ENCODE data around the gene NFE2L3. TPM values are rescaled to one million over a fixed set of nuclear protein-coding genes. Genes with fewer than 3 reads are reported as not detected.

Gene NFE2L3
- total RNA-seq, 1 donor from 2014 or later, result 42.1 TPM

DNA sequence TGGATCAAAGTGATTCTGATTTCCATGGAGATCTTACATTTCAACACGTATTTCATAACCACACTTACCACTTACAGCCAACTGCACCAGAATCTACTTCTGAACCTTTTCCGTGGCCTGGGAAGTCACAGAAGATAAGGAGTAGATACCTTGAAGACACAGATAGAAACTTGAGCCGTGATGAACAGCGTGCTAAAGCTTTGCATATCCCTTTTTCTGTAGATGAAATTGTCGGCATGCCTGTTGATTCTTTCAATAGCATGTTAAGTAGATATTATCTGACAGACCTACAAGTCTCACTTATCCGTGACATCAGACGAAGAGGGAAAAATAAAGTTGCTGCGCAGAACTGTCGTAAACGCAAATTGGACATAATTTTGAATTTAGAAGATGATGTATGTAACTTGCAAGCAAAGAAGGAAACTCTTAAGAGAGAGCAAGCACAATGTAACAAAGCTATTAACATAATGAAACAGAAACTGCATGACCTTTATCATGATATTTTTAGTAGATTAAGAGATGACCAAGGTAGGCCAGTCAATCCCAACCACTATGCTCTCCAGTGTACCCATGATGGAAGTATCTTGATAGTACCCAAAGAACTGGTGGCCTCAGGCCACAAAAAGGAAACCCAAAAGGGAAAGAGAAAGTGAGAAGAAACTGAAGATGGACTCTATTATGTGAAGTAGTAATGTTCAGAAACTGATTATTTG, 33.3 kb downstream of the NFE2L3 start:
- H3K9me3 Mint-ChIP-seq (ENCODE audit: unreplicated experiment), result peaks cover 8% of the 10 kb centered on the region
- H3K27ac Mint-ChIP-seq (ENCODE audit: unreplicated experiment), result peak overlapping the region; percentile 21
- H3K27me3 Mint-ChIP-seq (ENCODE audit: unreplicated experiment), result peaks cover 4% of the 10 kb centered on the region
- H3K4me1 Mint-ChIP-seq (ENCODE audit: low read depth, unreplicated experiment), result peaks cover 5% of the 10 kb centered on the region
- TF ChIP-seq, protein P1, sequence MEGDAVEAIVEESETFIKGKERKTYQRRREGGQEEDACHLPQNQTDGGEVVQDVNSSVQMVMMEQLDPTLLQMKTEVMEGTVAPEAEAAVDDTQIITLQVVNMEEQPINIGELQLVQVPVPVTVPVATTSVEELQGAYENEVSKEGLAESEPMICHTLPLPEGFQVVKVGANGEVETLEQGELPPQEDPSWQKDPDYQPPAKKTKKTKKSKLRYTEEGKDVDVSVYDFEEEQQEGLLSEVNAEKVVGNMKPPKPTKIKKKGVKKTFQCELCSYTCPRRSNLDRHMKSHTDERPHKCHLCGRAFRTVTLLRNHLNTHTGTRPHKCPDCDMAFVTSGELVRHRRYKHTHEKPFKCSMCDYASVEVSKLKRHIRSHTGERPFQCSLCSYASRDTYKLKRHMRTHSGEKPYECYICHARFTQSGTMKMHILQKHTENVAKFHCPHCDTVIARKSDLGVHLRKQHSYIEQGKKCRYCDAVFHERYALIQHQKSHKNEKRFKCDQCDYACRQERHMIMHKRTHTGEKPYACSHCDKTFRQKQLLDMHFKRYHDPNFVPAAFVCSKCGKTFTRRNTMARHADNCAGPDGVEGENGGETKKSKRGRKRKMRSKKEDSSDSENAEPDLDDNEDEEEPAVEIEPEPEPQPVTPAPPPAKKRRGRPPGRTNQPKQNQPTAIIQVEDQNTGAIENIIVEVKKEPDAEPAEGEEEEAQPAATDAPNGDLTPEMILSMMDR (IDR thresholded peaks at IDR 0.05; ENCODE audit: partially characterized antibody, unreplicated experiment), result no peak
- no peak for DNase-seq
- H3K4me3 Mint-ChIP-seq (ENCODE audit: unreplicated experiment), result no peak overlapping the region
- H3K36me3 Mint-ChIP-seq (ENCODE audit: unreplicated experiment), result no peaks in the 10 kb centered on the region

DNA sequence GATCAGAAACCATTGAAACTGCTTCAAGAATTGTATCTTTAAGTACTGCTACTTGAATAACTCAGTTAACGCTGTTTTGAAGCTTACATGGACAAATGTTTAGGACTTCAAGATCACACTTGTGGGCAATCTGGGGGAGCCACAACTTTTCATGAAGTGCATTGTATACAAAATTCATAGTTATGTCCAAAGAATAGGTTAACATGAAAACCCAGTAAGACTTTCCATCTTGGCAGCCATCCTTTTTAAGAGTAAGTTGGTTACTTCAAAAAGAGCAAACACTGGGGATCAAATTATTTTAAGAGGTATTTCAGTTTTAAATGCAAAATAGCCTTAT, 33.8 kb downstream of the NFE2L3 start:
- Mint-ChIP-seq H3K9me3 (ENCODE audit: unreplicated experiment) (peaks cover 6% of the 10 kb centered on the region), H3K27ac (ENCODE audit: unreplicated experiment) (no peak overlapping the region), H3K36me3 (ENCODE audit: unreplicated experiment) (no peaks in the 10 kb centered on the region), H3K4me1 (ENCODE audit: low read depth, unreplicated experiment) (peaks cover 5% of the 10 kb centered on the region), H3K27me3 (ENCODE audit: unreplicated experiment) (peaks cover 5% of the 10 kb centered on the region), H3K4me3 (ENCODE audit: unreplicated experiment) (no peak overlapping the region)
- TF ChIP-seq, protein P1 (IDR thresholded peaks at IDR 0.05; ENCODE audit: partially characterized antibody, unreplicated experiment), result no peak
- DNase-seq, result no peak

DNA sequence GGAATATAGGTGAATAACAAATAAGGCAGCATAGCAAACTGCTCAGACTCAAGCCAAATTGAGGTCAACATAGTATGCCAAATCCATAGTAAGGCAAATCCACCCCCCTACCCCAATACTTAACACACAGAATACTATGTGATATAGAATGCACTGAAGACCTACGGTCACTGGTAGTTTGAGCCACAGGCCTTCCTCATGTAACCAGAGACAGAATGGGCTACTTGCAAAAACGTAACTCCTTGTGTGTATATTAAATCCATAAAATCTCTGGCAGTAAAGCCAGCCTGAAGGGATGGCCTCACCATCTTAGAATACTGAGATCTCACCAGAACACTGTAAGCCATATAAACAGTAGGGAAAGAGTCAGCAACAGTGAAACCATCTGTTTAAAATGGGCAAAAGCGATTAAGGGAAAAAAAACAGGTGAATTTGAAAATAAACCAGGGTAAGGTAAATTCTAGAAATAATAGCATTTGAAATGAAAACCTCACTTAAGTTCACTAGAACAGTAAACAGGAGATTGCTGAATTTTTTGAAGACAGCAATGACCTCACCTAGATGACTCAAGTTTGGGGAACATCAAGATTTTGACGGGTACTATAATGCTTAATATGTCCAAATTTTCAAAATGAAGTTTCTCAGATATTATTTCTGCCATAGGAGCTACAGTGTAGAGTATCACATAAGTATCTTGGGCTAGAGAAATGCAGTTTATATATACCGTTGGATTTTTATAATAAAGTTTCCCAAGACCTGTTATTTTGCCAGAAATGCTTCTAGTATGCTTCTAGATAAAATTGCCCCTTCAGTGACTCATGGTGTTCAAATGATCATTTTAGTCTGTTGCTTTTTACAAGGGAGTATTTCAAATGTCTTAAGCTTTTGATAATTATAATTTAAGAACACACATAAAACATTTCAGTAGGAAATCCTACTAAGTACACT, 34.6 kb downstream of the NFE2L3 start:
- Mint-ChIP-seq H3K27ac (ENCODE audit: unreplicated experiment) (no peak overlapping the region), H3K4me1 (ENCODE audit: low read depth, unreplicated experiment) (peaks cover 3% of the 10 kb centered on the region), H3K4me3 (ENCODE audit: unreplicated experiment) (no peak overlapping the region), H3K9me3 (ENCODE audit: unreplicated experiment) (peaks cover 6% of the 10 kb centered on the region), H3K36me3 (ENCODE audit: unreplicated experiment) (no peaks in the 10 kb centered on the region), H3K27me3 (ENCODE audit: unreplicated experiment) (peaks cover 6% of the 10 kb centered on the region)
- DNase-seq, result no peak
- TF ChIP-seq, protein P1 (IDR thresholded peaks at IDR 0.05; ENCODE audit: partially characterized antibody, unreplicated experiment), result no peak

DNA sequence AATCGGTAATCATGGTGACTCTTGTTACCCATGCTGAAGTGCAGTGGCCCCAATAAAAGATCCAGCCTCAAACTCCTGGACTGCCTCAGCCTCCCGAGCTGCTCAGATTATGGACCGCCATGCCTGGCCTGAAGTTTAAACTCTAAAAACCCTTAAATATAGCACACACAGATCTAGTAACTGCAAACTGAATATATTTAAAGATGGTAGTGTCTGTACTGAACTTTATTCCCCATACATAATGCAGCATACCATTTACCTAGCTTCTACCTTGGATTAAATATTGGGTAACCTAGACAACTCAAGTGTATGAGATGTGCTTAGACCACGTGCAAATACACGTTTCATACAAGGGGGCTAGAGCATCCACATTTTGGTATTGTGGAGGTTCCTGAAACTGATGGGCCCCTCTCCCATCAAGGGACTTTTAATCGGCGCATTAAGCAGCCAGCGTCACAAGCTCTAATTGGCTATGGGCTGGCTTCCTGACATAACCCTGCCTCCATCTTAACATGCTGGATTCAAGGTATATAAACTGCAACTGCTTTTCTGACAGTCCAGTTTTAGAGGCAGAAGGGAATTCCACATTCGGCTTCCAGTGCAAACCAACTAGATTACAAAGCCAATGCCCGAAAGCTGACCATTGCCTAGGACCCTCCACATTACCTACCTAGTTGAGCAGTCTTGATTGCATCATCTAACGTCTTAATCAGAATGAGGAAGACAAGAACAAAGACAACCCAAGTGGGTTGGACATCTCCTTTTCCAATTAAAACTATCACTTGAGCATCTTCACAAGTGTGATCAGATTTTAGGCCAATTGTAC, 35.6 kb downstream of the NFE2L3 start:
- Mint-ChIP-seq H3K36me3 (ENCODE audit: unreplicated experiment) (peaks cover 5% of the 10 kb centered on the region), H3K27me3 (ENCODE audit: unreplicated experiment) (peaks cover 4% of the 10 kb centered on the region)
- no peak for DNase-seq

More for the DNA sequence above, 35.6 kb downstream of the NFE2L3 start:
- TF ChIP-seq, protein P1 (IDR thresholded peaks at IDR 0.05; ENCODE audit: partially characterized antibody, unreplicated experiment), result no peak
- Mint-ChIP-seq H3K4me3 (ENCODE audit: unreplicated experiment) (no peak overlapping the region), H3K9me3 (ENCODE audit: unreplicated experiment) (peaks cover 6% of the 10 kb centered on the region), H3K27ac (ENCODE audit: unreplicated experiment) (peak overlapping the region; percentile 76), H3K4me1 (ENCODE audit: low read depth, unreplicated experiment) (peaks cover 3% of the 10 kb centered on the region)
